GM18951 (cell line): ENCODE results near the gene ZNF69.
"Not testable (repeated sequence)": the region's sequence is repeated elsewhere in the genome, so short reads cannot be mapped to it uniquely, and the experiment has no call there.

ENCODE experiments used
- POLR2A ChIP-seq: IDR thresholded peaks from 4 replicates; pipeline ENCODE4 v1.6.1; 2011; ENCODE audit warnings: mild to moderate bottlenecking; ENCODE audit not compliant: insufficient read length, insufficient read depth; ENCODE audit errors: extremely low read depth
- in situ Hi-C: fragments of 300-500 bp; cut with MboI; formaldehyde crosslinking; loops from one replicate; pipeline ENCODE4 v1.12.0; 2022; ENCODE audit warnings: low sequenced_read_pairs, mixed read lengths, inconsistent platforms; ENCODE audit not compliant: unreplicated experiment

Gene ZNF69

DNA sequence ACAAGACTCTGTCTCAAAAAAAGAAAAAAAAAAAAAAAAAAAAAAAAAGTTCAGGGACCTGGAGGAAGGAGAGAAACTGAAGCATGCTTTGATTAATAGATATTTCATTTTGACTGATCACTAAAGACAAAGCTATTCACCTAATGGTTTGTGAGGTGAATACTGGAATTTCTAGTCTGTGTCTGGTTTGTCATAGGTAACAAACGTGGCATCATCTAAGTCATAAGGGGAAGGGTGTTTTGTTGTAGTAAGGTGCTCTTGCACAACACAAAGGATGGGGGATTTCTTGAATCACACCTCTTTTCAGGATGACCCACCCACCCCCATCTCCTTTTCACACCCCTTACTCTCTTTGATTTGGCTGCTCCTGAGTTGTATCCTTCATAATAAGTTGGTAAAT lies 13.8 kb upstream of the ZNF69 start:
- in situ Hi-C loops = no loop called here
- no peak for TF ChIP-seq POLR2A

DNA sequence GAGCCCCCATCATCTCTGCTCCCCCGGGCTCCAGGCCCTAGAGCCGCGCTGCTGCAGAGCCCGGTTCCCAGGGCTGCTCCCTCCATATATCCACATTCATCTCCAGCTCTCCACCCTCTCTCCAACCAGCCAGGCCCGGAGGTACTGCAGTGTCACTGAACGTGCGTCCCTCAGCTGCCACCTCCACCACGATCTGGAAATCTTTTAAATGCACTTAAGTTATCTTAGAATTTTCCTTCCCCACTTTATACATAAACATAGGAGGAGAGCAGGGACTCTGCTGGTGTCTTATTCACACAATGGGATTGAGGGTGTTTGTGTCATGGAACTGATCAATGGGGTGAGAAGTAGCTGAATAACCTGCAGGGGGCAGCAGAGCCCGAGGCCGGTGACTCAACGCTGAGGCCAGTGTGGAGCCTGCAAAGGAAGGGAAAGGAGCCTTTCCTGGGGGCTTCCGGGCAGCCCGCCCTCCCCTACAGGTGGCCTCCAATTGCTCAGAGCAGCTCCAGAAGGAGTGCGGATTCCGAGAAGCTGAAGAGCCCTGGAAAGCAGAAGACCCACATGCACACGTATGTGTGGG lies 7.8 kb upstream of the ZNF69 start:
- in situ Hi-C loops = not testable (repeated sequence)

DNA sequence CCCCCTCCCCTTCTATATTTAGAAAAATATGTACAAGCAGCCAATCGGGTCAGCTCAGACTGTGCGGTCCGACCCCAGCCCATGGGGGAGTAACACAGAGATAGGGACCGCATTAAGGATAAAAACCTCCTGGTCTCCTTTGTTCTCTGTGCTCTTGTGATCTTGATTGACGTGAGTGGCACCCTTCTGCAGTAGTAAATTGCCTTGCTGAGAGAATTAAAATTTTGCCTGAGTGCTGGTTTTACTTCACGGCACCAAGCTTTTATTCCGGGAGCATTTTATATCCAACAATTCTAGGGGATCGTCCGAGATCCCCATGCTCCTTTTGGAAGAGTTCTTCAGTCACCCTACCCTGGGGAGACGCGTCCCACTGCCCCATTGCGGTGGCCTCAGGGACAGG lies 7.0 kb upstream of the ZNF69 start:
- no peak for TF ChIP-seq POLR2A
- in situ Hi-C loops = no loop called here

DNA sequence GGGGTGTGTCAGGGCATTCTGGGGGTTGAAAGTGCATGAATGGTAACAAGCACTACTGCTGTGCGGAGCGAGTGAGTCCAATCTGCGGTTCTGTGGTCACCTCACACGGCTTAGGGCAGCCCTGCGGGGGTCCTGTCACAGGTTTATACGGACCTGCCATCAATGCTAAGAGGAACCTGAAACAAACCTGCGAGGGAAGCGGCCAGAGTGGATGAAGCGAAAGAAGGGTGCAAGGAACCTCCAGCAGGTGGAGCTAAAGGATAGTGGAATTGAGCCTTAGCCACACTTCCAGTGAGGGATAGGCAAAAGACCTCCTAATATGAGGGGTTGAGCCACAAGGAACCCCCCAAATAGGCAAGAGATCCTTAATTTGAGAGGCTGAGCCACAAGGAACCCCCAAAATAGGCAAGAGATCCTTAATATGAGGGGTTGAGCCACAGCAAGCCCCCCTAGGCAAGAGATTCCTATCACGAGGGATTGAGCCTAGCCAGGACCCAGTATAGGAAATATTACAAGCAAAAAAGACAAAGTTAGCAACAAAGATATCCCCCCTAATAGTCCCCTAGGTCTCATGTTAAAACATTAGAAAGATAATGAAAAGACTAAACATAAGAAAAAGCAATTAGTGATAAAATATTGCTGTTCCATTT lies 6.3 kb upstream of the ZNF69 start:
- TF ChIP-seq POLR2A = no peak
- in situ Hi-C loops = no loop called here

DNA sequence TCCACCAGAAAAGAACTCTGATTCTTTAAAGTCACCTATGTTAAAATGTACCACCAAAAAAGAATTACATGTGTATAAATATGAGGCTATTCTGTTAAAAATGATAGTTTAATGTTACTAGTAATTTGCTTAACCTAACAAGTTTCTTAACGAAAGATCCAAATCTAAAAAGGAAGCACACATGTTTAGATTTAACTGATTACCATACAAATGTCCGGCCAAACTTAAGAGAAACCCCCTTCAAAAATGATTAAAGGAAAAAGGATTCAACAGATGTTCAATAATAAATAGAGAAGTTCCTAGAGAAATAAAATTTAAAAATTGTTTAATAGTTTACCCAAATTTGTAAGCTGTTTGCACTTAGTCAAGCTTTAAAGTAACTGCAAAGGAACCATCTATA lies 5.0 kb upstream of the ZNF69 start:
- in situ Hi-C loops = no loop called here

DNA sequence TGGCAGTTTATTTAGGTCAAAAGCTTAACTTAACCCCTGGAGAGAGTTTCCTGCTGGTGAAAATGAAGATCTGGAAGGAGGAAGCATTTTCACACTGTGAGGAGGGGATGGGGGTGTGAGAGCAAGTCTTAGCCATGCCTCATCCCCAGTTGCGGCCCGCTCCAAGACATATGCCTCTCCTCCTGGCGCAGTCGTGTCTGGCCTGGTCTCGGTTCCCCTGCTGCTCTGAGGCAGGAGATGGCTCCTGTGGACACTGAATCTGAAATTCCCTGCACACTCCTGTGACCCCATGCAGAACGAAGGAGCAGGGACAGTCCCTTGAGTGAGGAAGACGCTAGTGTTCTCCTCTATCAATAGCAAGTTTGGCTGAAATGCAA lies 360 bp upstream of the ZNF69 start:
- TF ChIP-seq POLR2A = no peak
- in situ Hi-C loops = no loop called here

More for the DNA sequence above, 5.0 kb upstream of the ZNF69 start:
- TF ChIP-seq POLR2A = no peak

DNA sequence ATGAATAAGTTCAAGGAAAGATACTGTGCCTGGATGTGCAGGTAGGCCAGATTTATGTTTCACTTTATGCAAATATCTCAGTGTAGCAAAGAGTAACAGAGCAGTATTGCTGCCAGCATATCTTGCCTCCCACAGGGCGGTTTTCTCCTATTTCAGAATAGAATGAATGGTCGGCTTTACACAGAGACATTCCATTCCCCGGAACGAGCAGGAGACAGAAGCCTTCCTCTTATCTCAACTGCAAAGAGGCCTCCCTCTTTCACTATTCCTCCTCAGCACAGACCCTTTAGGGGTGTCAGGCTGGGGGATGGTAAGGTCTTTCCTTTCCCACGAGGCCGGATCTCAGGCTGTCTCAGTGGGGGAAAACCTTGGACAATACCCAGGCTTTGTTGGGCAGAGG lies 2.3 kb downstream of the ZNF69 start:
- in situ Hi-C loops = not testable (repeated sequence)

DNA sequence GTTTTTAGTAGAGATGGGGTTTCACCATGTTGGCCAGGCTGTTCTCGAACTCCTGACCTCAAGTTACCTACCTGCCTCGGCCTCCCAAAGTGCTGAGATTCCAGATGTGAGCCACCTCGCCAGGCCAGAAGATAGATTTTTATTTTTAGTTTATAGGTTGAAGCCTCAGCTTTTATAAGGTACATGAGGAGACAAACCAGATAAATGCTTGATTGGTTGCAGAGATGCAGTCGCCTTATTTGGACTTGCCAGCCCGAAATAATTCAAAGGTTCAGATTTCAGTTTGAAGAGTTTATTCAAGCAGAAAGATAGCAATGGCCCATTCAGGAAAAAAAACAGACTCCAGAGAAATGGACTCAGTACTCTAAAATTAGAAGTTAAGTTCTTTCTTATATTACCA lies 3.1 kb downstream of the ZNF69 start:
- in situ Hi-C loops = no loop called here
- TF ChIP-seq POLR2A = no peak

DNA sequence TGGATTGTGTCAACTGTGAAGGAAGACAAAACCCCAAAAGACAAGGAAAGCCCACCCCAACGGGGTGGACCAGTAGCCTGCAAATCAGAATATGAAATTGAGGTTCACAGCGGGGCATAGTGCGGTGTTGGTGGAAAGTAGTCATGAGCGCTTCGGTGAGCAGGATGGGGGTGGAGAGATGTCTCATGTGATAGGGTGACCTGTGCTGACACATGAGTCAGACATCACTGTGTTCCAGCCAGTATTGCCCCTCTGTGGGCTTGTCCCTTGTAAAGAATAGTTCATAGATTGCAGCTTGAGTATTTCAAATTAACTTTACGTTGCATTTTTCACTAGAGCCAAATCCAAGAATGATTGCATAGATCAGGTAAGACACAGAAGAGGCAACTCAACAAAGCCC lies 7.3 kb downstream of the ZNF69 start:
- in situ Hi-C loops = no loop called here
- TF ChIP-seq POLR2A = no peak

DNA sequence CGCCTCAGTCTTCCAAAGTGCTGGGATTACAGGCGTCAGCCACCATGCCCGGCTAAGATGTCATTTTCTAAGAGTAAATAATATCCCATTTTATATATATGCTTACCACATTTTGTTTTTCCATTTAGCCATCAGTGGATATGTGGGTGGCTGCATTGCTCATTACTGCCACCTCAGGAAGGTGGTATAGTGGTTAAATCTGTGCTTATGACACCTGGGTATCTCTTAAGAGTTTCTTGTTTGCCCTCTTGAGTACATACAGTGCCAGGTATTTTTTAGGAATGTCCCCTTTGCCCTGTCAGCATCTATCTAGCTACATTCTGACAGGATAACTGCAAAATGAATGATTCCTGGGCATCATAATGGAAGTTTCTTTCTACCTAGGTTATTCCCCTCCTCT lies 14.6 kb downstream of the ZNF69 start:
- TF ChIP-seq POLR2A = no peak
- in situ Hi-C loops = no loop called here

DNA sequence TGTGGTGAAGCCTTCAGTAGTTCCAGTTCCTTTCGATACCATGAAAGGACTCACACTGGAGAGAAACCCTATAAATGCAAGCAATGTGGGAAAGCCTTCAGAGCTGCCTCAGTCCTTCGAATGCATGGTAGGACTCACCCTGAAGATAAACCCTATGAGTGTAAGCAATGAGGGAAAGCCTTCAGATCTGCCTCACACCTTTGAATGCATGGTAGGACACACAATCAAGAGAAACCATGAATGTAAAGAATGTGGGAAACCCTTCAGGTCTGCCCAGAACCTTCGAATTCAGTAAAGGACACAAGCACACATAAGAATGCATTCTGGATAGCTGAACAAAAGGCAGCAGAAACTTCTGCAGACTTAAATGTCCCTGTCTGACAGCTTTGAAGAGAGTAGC lies 18.3 kb downstream of the ZNF69 start:
- in situ Hi-C loops = no loop called here
- no peak for TF ChIP-seq POLR2A

DNA sequence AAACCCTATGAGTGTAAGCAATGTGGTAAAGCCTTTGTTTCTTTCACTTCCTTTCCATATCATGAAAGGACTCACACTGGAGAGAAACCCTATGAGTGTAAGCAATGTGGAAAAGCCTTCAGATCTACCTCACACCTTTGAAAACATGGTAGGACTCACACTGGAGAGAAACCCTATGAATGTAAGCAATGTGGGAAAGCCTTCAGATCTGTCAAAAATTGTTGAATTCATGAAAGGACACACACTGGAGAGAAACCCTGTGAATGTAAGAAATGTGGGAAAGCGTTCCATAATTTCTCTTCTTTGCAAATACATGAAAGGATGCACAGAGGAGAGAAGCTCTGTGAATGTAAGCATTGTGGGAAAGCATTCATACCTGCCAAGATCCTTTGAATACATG lies 24.4 kb downstream of the ZNF69 start:
- in situ Hi-C loops = not testable (repeated sequence)

DNA sequence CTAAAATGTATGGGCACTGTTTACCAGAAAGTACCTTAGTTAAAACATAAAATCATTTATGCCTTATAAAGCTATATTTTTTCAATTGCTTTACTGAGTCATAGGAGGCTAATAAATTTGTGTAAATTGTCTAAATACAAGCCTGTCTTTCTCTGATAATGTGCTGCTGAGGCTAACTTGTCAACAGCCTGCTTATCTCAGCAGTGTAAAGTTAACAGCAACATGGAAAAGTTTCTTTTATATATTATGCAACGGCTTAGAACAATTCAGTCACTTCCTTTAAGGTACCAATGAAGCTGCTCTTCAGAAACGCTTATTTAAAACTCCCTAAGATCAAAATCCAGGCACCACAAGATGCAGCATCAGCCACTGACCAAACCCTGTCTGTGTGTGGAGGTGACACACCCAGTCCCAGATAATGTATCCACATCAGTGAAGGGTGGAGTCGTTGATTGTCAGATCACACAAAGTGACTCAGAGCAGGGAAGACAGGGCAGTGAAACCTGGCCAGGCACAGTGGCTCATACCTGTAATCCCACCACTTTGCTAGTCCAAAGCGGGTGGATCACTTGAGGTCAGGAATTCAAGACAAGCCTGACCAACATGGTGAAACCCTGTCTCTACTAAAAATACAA lies 27.0 kb downstream of the ZNF69 start:
- in situ Hi-C loops = not testable (repeated sequence)

DNA sequence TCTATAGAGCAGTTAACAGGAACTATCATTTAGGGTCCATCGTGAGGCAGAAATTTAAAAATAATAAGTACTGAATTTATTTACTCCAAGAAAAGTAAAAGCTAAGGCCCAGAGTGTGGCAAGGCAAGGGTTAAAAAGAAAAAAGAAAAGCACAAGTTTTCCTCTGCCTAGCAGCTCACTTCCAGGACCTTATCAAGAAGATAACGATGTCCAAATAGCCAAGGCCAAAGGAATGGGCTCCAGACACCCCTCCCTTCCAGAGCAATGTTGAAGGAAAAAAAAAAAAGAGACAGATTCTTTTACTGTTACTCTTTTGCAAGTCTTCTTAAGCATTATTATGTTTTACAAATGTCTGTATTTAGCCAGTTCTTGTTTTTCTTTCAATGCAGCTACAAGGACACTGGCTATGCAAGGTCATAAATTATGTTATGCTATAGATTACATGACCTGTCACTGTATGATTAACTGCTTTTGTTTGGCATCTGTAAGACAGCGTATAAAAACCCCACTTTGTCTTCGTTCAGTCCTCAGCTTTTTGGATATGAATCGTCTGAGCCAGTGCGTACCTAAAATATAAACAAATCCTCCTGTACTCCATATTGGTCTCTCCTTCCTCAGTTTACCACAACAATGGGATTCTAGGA lies 34.4 kb downstream of the ZNF69 start:
- TF ChIP-seq POLR2A = no peak
- in situ Hi-C loops = no loop called here
